Measurements from ENCODE around the gene TAX1BP3.

DNA sequence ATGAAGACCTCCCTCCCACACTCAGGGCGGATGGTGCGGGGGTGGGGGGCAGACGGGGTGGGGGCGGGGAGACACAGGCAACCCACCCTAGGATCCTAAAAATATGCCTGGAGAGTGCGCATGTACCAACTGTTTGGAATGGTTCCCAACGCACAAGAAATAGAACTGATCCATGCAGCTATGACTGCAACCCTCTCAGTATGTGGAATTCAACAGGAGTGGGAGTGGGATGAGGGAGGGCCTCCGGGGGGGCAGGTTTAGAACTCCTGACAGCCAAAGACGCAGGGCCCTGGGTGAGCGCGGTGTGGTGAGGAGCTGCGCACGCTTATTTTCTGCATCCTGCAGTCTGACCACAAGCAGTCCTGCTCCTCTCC is 28.7 kb upstream of the TAX1BP3 start:
- TF ChIP-seq EGR1 (IDR thresholded peaks at IDR 0.05) (no peak), RAD21 (IDR thresholded peaks at IDR 0.05; ENCODE audit: low read depth) (no peak)
